IMR-90 (cell line): ENCODE results near the gene DIP2C. TPM values are rescaled to one million over a fixed set of nuclear protein-coding genes. Genes with fewer than 3 reads are reported as not detected.

Source experiments
- ATAC-seq: fragments of 200-7000 bp; cut with Tn5 transposase; 2 replicates; pipeline ENCODE4 v1.9.1; 2020; ENCODE audit warnings: low read depth, mild to moderate bottlenecking, moderate library complexity
- BruUV-seq: library from RNA; stranded (reverse); fragments of 400-500 nt; replicated peaks from 2 replicates; lab custom pipeline; 2021; lab: Mats Ljungman, UMichigan
- CTCF ChIA-PET: fragments of 300-600 bp; formaldehyde crosslinking; extraction: SDS; loops from one replicate; lab custom pipeline; 2021; ENCODE audit warnings: antibody characterized with exemption; lab: Yijun Ruan, JAX
- POLR2A ChIA-PET: fragments of 300-600 bp; sonication (Branson Sonifier 250); formaldehyde crosslinking; loops from one replicate; lab custom pipeline; 2022; ENCODE audit warnings: antibody characterized with exemption; ENCODE audit not compliant: unreplicated experiment; lab: Charles Lee
- DNase-seq: peaks from one replicate; pipeline ENCODE4 v3.0.0; 2013
- H2AFZ ChIP-seq: replicated peaks from 2 replicates; pipeline ENCODE3; 2013; ENCODE audit warnings: low read length, mild to moderate bottlenecking; ENCODE audit not compliant: poor library complexity
- H2AK5ac ChIP-seq: 2 replicates; pipeline ENCODE4 v1.6.1; 2013; ENCODE audit warnings: low read depth, low read length, inconsistent platforms
- H2AK9ac ChIP-seq: replicated peaks from 2 replicates; pipeline ENCODE3; 2013; ENCODE audit warnings: mild to moderate bottlenecking, low read depth, low read length, moderate library complexity; ENCODE audit not compliant: poor library complexity
- H2BK120ac ChIP-seq: 2 replicates; pipeline ENCODE4 v1.6.1; 2013; ENCODE audit warnings: low read depth, low read length, inconsistent platforms
- H2BK15ac ChIP-seq: 3 replicates; pipeline ENCODE4 v1.6.1; 2013; ENCODE audit warnings: low read depth, low read length, inconsistent platforms
- H2BK20ac ChIP-seq: 2 replicates; pipeline ENCODE4 v1.6.1; 2013; ENCODE audit warnings: low read depth, mild to moderate bottlenecking, inconsistent platforms, low read length, moderate library complexity
- H2BK5ac ChIP-seq: 2 replicates; pipeline ENCODE4 v1.6.1; 2013; ENCODE audit warnings: mild to moderate bottlenecking, low read depth, low read length, inconsistent platforms; ENCODE audit not compliant: poor library complexity, severe bottlenecking
- H3K14ac ChIP-seq: replicated peaks from 2 replicates; pipeline ENCODE4 v1.6.1; 2013; ENCODE audit warnings: low read depth, low read length, inconsistent platforms
- H3K18ac ChIP-seq: 2 replicates; pipeline ENCODE4 v1.6.1; 2013; ENCODE audit warnings: low read depth, low read length, control low read depth
- H3K23ac ChIP-seq: 2 replicates; pipeline ENCODE4 v1.6.1; 2013; ENCODE audit warnings: low read depth, low read length, inconsistent platforms
- H3K27ac ChIP-seq: 2 replicates; pipeline ENCODE4 v1.5.1; 2013; ENCODE audit warnings: mild to moderate bottlenecking, control low read depth, low read length; ENCODE audit not compliant: insufficient read depth
- H3K27me3 ChIP-seq: 2 replicates; pipeline ENCODE4 v1.6.1; 2013; ENCODE audit warnings: low read length; ENCODE audit not compliant: control insufficient read depth, insufficient read depth
- H3K36me3 ChIP-seq: 2 replicates; pipeline ENCODE4 v1.6.1; 2013; ENCODE audit warnings: low read length, mixed read lengths; ENCODE audit not compliant: control insufficient read depth, insufficient read depth
- H3K4ac ChIP-seq: 2 replicates; pipeline ENCODE4 v1.6.1; 2013; ENCODE audit warnings: low read depth, low read length, inconsistent platforms
- H3K4me1 ChIP-seq: 2 replicates; pipeline ENCODE4 v1.6.1; 2013; ENCODE audit warnings: low read length, mixed read lengths; ENCODE audit not compliant: control insufficient read depth, insufficient read depth
- H3K4me2 ChIP-seq: 2 replicates; pipeline ENCODE4 v1.6.1; 2013; ENCODE audit warnings: low read depth, mild to moderate bottlenecking, control low read depth, low read length, moderate library complexity
- H3K4me3 ChIP-seq: 2 replicates; pipeline ENCODE4 v1.5.1; 2013; ENCODE audit warnings: low read depth, mild to moderate bottlenecking, control low read depth, low read length, moderate library complexity; ENCODE audit not compliant: insufficient read depth
- H3K56ac ChIP-seq: 2 replicates; pipeline ENCODE4 v1.6.1; 2013; ENCODE audit warnings: low read length, inconsistent platforms; ENCODE audit not compliant: insufficient read depth; ENCODE audit errors: extremely low read depth
- H3K79me1 ChIP-seq, 2 experiments: 2 replicates each; pipeline ENCODE4 v1.6.1; 2013; ENCODE audit warnings: low read length in 2 of 2, inconsistent platforms in 1 of 2, low read depth in 1 of 2
- H3K9ac ChIP-seq: 2 replicates; pipeline ENCODE4 v1.6.1; 2013; ENCODE audit warnings: low read depth, low read length, control low read depth
- H3K9me1 ChIP-seq: 2 replicates; pipeline ENCODE4 v1.6.1; 2013; ENCODE audit warnings: low read length, inconsistent platforms; ENCODE audit not compliant: insufficient read depth
- H3K9me3 ChIP-seq: 2 replicates; pipeline ENCODE4 v1.6.1; 2013; ENCODE audit warnings: low read length; ENCODE audit not compliant: control insufficient read depth, insufficient read depth
- H4K20me1 ChIP-seq: 2 replicates; pipeline ENCODE4 v1.6.1; 2013; ENCODE audit warnings: low read length, inconsistent platforms; ENCODE audit not compliant: insufficient read depth
- H4K5ac ChIP-seq: 2 replicates; pipeline ENCODE4 v1.6.1; 2013; ENCODE audit warnings: mild to moderate bottlenecking, low read depth, low read length, control low read depth
- H4K8ac ChIP-seq, 2 experiments: 2 replicates each; pipeline ENCODE4 v1.6.1; 2013; ENCODE audit warnings: low read depth in 2 of 2, low read length in 2 of 2, control low read depth in 1 of 2, inconsistent platforms in 1 of 2
- H4K91ac ChIP-seq: 2 replicates; pipeline ENCODE4 v1.6.1; 2013; ENCODE audit warnings: low read depth, low read length, inconsistent platforms; ENCODE audit not compliant: insufficient read depth
- BHLHE40 ChIP-seq: fragments of 150-350 bp; IDR thresholded peaks from 2 replicates; pipeline ENCODE4 v1.6.1; 2016; ENCODE audit warnings: mild to moderate bottlenecking, low read depth, low read length
- CEBPB ChIP-seq: IDR thresholded peaks from 2 replicates; pipeline ENCODE4 v1.6.1; 2012; ENCODE audit warnings: low read depth, low read length, improper control_type of control experiment
- CHD1 ChIP-seq: IDR thresholded peaks from 2 replicates; pipeline ENCODE4 v1.6.1; 2012; ENCODE audit warnings: low read depth, low read length, improper control_type of control experiment
- CTCF ChIP-seq: conservative IDR thresholded peaks from 2 replicates; pipeline ENCODE4 v1.5.1; 2012; ENCODE audit warnings: mild to moderate bottlenecking, low read depth, low read length, improper control_type of control experiment
- ELK1 ChIP-seq: fragments of 150-350 bp; IDR thresholded peaks from 2 replicates; pipeline ENCODE4 v1.6.1; 2016; ENCODE audit warnings: low read depth, mild to moderate bottlenecking, low read length, moderate library complexity, borderline replicate concordance
- FOS ChIP-seq: fragments of 150-350 bp; IDR thresholded peaks from 2 replicates; pipeline ENCODE4 v1.6.1; 2016; ENCODE audit warnings: low read depth, low read length
- MAFK ChIP-seq: IDR thresholded peaks from 2 replicates; pipeline ENCODE4 v1.6.1; 2012; ENCODE audit warnings: low read depth, low read length, improper control_type of control experiment
- MAZ ChIP-seq: IDR thresholded peaks from 2 replicates; pipeline ENCODE4 v1.6.1; 2012; ENCODE audit warnings: low read depth, mild to moderate bottlenecking, low read length, improper control_type of control experiment, moderate library complexity, borderline replicate concordance
- MXI1 ChIP-seq: IDR thresholded peaks from 2 replicates; pipeline ENCODE4 v1.6.1; 2012; ENCODE audit warnings: low read depth, mild to moderate bottlenecking, low read length, moderate library complexity, borderline replicate concordance
- NFE2L2 ChIP-seq: fragments of 150-350 bp; IDR thresholded peaks from 2 replicates; pipeline ENCODE4 v1.6.1; 2016; ENCODE audit warnings: low read depth, mild to moderate bottlenecking, low read length
- POLR2A ChIP-seq: IDR thresholded peaks from 2 replicates; pipeline ENCODE4 v1.6.1; 2012; ENCODE audit warnings: mild to moderate bottlenecking, low read depth, low read length
- RAD21 ChIP-seq: IDR thresholded peaks from 2 replicates; pipeline ENCODE4 v1.6.1; 2012; ENCODE audit warnings: low read length, improper control_type of control experiment
- RCOR1 ChIP-seq: IDR thresholded peaks from 2 replicates; pipeline ENCODE4 v1.6.1; 2012; ENCODE audit warnings: mild to moderate bottlenecking, low read length, improper control_type of control experiment; ENCODE audit not compliant: insufficient replicate concordance
- RFX5 ChIP-seq: IDR thresholded peaks from 2 replicates; pipeline ENCODE4 v1.8.0; 2012; ENCODE audit warnings: low read depth, mild to moderate bottlenecking, low read length, moderate library complexity
- SMC3 ChIP-seq: fragments of 150-350 bp; IDR thresholded peaks from 2 replicates; pipeline ENCODE4 v1.6.1; 2016; ENCODE audit warnings: low read depth, mild to moderate bottlenecking, antibody characterized with exemption, low read length, moderate library complexity
- USF2 ChIP-seq: fragments of 150-350 bp; IDR thresholded peaks from 2 replicates; pipeline ENCODE4 v1.6.1; 2017; ENCODE audit warnings: mild to moderate bottlenecking, antibody characterized with exemption, low read length, low read depth
- WGBS, 2 experiments: methylation state at CpG; one replicate each; pipeline versions ENCODE4 v1.1.5 to v1.1.7; 2013; ENCODE audit warnings: missing lambda C conversion rate in 2 of 2; ENCODE audit not compliant: insufficient read length in 1 of 2; ENCODE audit errors: extremely low coverage in 2 of 2; 5-methylcytosine and 5-hydroxymethylcytosine counted together
- dilution Hi-C: fragments of 300-500 bp; cut with HindIII; formaldehyde crosslinking; loops from one replicate; pipeline ENCODE4 v1.14.3; 2018; ENCODE audit warnings: low sequenced_read_pairs; ENCODE audit not compliant: unreplicated experiment
- in situ Hi-C: fragments of 300-500 bp; cut with MboI; formaldehyde crosslinking; loops from 3 replicates; pipeline ENCODE4 v1.14.3; 2019; ENCODE audit warnings: low sequenced_read_pairs, inconsistent platforms, mixed read lengths
- intact Hi-C: fragments of 100-400 bp; cut with micrococcal nuclease; formaldehyde crosslinking; loops from 2 replicates; pipeline ENCODE4 v1.10.0; 2022
- polyA plus RNA-seq, 3 experiments: library from polyadenylated mRNA; depleted of rRNA; stranded (reverse); fragments of >200 nt; gene quantifications; 2 replicates each; pipeline ENCODE4 v1.2.3, GENCODE V29; 2012; ENCODE audit warnings: low replicate concordance in 1 of 3
- total RNA-seq: library from RNA; depleted of rRNA; stranded (reverse); fragments of >200 nt; gene quantifications from 2 replicates; pipeline ENCODE4 v1.2.3, GENCODE V29; 2012

DIP2C gene
- total and polyA plus RNA-seq, 2 of the 4 experiments (the other 2 are of a cell fraction), result 8.6 to 17.3 TPM

- no peak overlapping the region for H2AFZ ChIP-seq
- CTCF ChIA-PET, result no interaction called here
- no peak overlapping the region for H3K4ac ChIP-seq
- WGBS, 2 experiments, result 77% methylated on average over 11 of the region's 17 CpGs; no CpG with 5 or more reads in 1 of the 2 experiments
- H3K4me3 ChIP-seq, result no peak overlapping the region
- dilution Hi-C loops, result no loop called here
- H3K27me3 ChIP-seq, result no peaks in the 10 kb centered on the region
- POLR2A ChIA-PET, result no interaction called here
- H4K8ac ChIP-seq, result no peak overlapping the region
- H2BK5ac ChIP-seq, result no peak overlapping the region
- BruUV-seq, result no TSS peak
- TF ChIP-seq POLR2A (no peak), MXI1 (no peak), SMC3 (no peak), MAFK (no peak), USF2 (no peak), CHD1 (no peak), RAD21 (no peak), RCOR1 (no peak), CTCF (no peak), ELK1 (no peak), RFX5 (no peak), MAZ (no peak), FOS (no peak), NFE2L2 (no peak), CEBPB (no peak), BHLHE40 (no peak)
- H4K20me1 ChIP-seq, result peaks cover 11% of the 10 kb centered on the region; the same call in 1 of the 2 replicates
- H2BK20ac ChIP-seq, result no peak overlapping the region
- no peak overlapping the region for H4K5ac ChIP-seq
- H3K9me1 ChIP-seq, result peaks cover 17% of the 10 kb centered on the region
- no peak overlapping the region for H2AK9ac ChIP-seq
- intact Hi-C loops, result no loop called here
- ATAC-seq (no peak), DNase-seq (peak; percentile 19)
- H3K27ac ChIP-seq, result no peak overlapping the region
- H2BK120ac ChIP-seq, result no peak overlapping the region
- peaks cover 13 to 15% of the 10 kb centered on the region in 2 experiments for H3K79me1 ChIP-seq
- H3K18ac ChIP-seq, result no peak overlapping the region
- H3K56ac ChIP-seq, result no peak overlapping the region
- H3K9me3 ChIP-seq, result 0 out of 2 replicates have a peak, but pooled peaks cover 2% of the 10 kb centered on the region
- no peaks in the 10 kb centered on the region for H3K4me1 ChIP-seq
- no peak overlapping the region for H3K14ac ChIP-seq
- H3K4me2 ChIP-seq, result no peak overlapping the region
- no peak overlapping the region for H3K9ac ChIP-seq
- in situ Hi-C loops, result no loop called here
- no peak overlapping the region for H2BK15ac ChIP-seq
- no peak overlapping the region for H4K91ac ChIP-seq
- H3K36me3 ChIP-seq, result peaks cover 61% of the 10 kb centered on the region
- H2AK5ac ChIP-seq, result no peak overlapping the region
- H3K23ac ChIP-seq, result no peak overlapping the region
Observed at GRCh38 chr10:380313-380940, 309.0 kb downstream of the DIP2C start.
